Keratinocyte (primary cell): ENCODE data around the gene GATA1. TPM values are rescaled to one million over a fixed set of nuclear protein-coding genes. Genes with fewer than 3 reads are reported as not detected.

ENCODE experiments used
- DNase-seq: peaks from one replicate; pipeline ENCODE4 v3.0.0-alpha.2; 2011; ENCODE audit warnings: low read depth, missing footprints, low spot score
- FAIRE-seq: peaks from 2 replicates; lab custom pipeline; 2011; peaks lifted over from hg19 to GRCh38; lab: Jason Lieb, UNC
- H2AFZ ChIP-seq: 2 replicates; pipeline ENCODE4 v1.6.0; 2012; ENCODE audit warnings: low read length, control low read depth, inconsistent platforms; ENCODE audit not compliant: control insufficient read depth
- H3K27ac ChIP-seq: 2 replicates; pipeline ENCODE4 v1.5.1; 2011; ENCODE audit warnings: low read length; ENCODE audit not compliant: control insufficient read depth, insufficient read depth
- H3K27me3 ChIP-seq: 3 replicates; pipeline ENCODE4 v1.6.0; 2011; ENCODE audit warnings: low read length; ENCODE audit not compliant: control insufficient read depth, insufficient read depth; ENCODE audit errors: extremely low read depth
- H3K36me3 ChIP-seq, 2 experiments: 2 replicates in 1 of 2; 3 replicates in 1 of 2; pipeline ENCODE4 v1.5.1; 2011; ENCODE audit warnings: low read length in 2 of 2, mild to moderate bottlenecking in 1 of 2; ENCODE audit not compliant: control insufficient read depth in 2 of 2, insufficient read depth in 2 of 2; ENCODE audit errors: extremely low read depth in 1 of 2
- H3K4me1 ChIP-seq: 3 replicates; pipeline ENCODE4 v1.5.1; 2011; ENCODE audit warnings: low read length; ENCODE audit not compliant: control insufficient read depth, insufficient read depth; ENCODE audit errors: extremely low read depth
- H3K4me2 ChIP-seq: 3 replicates; pipeline ENCODE4 v1.6.0; 2011; ENCODE audit warnings: low read depth, low read length; ENCODE audit not compliant: control insufficient read depth, insufficient read depth; ENCODE audit errors: extremely low read depth
- H3K4me3 ChIP-seq, 3 experiments: fragments of 200-600 bp in 1 of 3; sonication (generic) in 1 of 3; 2 replicates in 2 of 3; 3 replicates in 1 of 3; pipeline ENCODE4 v1.5.1; 2011 to 2016; ENCODE audit warnings: low read length in 3 of 3, mild to moderate bottlenecking in 3 of 3, control low read depth in 2 of 3, inconsistent platforms in 1 of 3, low read depth in 1 of 3, mixed read lengths in 1 of 3, mixed run types in 1 of 3, moderate library complexity in 1 of 3; ENCODE audit not compliant: control insufficient read depth in 2 of 3, insufficient read depth in 2 of 3; ENCODE audit errors: extremely low read depth in 1 of 3
- H3K79me2 ChIP-seq: 2 replicates; pipeline ENCODE4 v1.6.0; 2012; ENCODE audit warnings: low read length; ENCODE audit not compliant: control insufficient read depth, insufficient read depth
- H3K9ac ChIP-seq: 3 replicates; pipeline ENCODE4 v1.6.0; 2011; ENCODE audit warnings: low read length; ENCODE audit not compliant: control insufficient read depth, insufficient read depth; ENCODE audit errors: extremely low read depth
- H3K9me1 ChIP-seq: 3 replicates; pipeline ENCODE4 v1.6.0; 2011; ENCODE audit warnings: low read length; ENCODE audit not compliant: control insufficient read depth, insufficient read depth; ENCODE audit errors: extremely low read depth
- H3K9me3 ChIP-seq: 2 replicates; pipeline ENCODE4 v1.5.1; 2012; ENCODE audit warnings: low read depth, low read length; ENCODE audit not compliant: control insufficient read depth
- H4K20me1 ChIP-seq: 3 replicates; pipeline ENCODE4 v1.6.0; 2011; ENCODE audit warnings: low read length; ENCODE audit not compliant: control insufficient read depth, insufficient read depth; ENCODE audit errors: extremely low read depth
- CTCF ChIP-seq, 3 experiments: IDR thresholded peaks in 1 of 3; conservative IDR thresholded peaks in 1 of 3; optimal IDR thresholded peaks in 1 of 3; 2 replicates in 2 of 3; 3 replicates in 1 of 3; pipeline versions ENCODE3 to v1.5.1; 2011; ENCODE audit warnings: low read length in 3 of 3, mild to moderate bottlenecking in 3 of 3, moderate library complexity in 2 of 3, control low read depth in 1 of 3, inconsistent platforms in 1 of 3; ENCODE audit not compliant: insufficient read depth in 2 of 3; ENCODE audit errors: extremely low read depth in 1 of 3
- EZH2 ChIP-seq: IDR thresholded peaks from one replicate; pipeline ENCODE4 v1.6.1; 2012; ENCODE audit warnings: inconsistent platforms, mild to moderate bottlenecking, low read length, moderate library complexity
- dilution Hi-C: fragments of 300-500 bp; cut with MboI; formaldehyde crosslinking; loops from one replicate; pipeline ENCODE4 v1.7.0; 2020; ENCODE audit warnings: low sequenced_read_pairs; ENCODE audit not compliant: extremely low pct_ligation_motif_present
- polyA plus RNA-seq, 5 experiments: library from polyadenylated mRNA; depleted of rRNA in 3 of 5; stranded (reverse) in 3 of 5; stranded (forward) in 1 of 5; unstranded in 1 of 5; fragments of >200 nt; gene quantifications; 1 replicate in 1 of 5; 2 replicates in 3 of 5; 3 replicates in 1 of 5; pipeline versions ENCODE4 v1.2.1 to v1.2.3, GENCODE V29; 2011 to 2012; ENCODE audit warnings: missing spikeins in 2 of 5, low read depth in 1 of 5, low replicate concordance in 1 of 5

GATA1 gene
- polyA plus RNA-seq, 1 donor (not counting 4 experiments of a cell fraction or from before 2014, with no cell fraction given) = not detected

GRCh38 chrX:48816014-48816810, 29.8 kb downstream of the GATA1 start:
- Histone ChIP-seq H3K9me1 (no peaks in the 10 kb centered on the region), H3K4me1 (no peaks in the 10 kb centered on the region), H3K4me3 (no peak overlapping the region), H4K20me1 (no peaks in the 10 kb centered on the region), H3K79me2 (no peaks in the 10 kb centered on the region), H3K27ac (no peak overlapping the region), H3K36me3 (peaks cover 0 to 5% of the 10 kb centered on the region in 2 experiments), H3K27me3 (no peaks in the 10 kb centered on the region), H2AFZ (no peak overlapping the region), H3K9me3 (no peaks in the 10 kb centered on the region), H3K9ac (no peak overlapping the region), H3K4me2 (no peak overlapping the region)
- dilution Hi-C loops = no loop called here
- FAIRE-seq (no peak), DNase-seq (no peak)
- TF ChIP-seq CTCF (optimal IDR thresholded peaks at IDR 0.05 in 1 of 3, IDR thresholded peaks at IDR 0.05 in 1 of 3, conservative IDR thresholded peaks at IDR 0.05 in 1 of 3; ENCODE audit: extremely low read depth in 1 of 3, insufficient read depth in 2 of 3, low read length in 3 of 3) (no peak), EZH2 (no peak)

GRCh38 chrX:48818098-48818497, 31.7 kb downstream of the GATA1 start:
- dilution Hi-C loops = no loop called here
- FAIRE-seq = no peak
- no peaks in the 10 kb centered on the region for H3K9me3 ChIP-seq

More at GRCh38 chrX:48818098-48818497, 31.7 kb downstream of the GATA1 start:
- Histone ChIP-seq H3K4me1 (no peaks in the 10 kb centered on the region), H3K9ac (no peak overlapping the region), H2AFZ (no peak overlapping the region), H3K4me3 (no peak overlapping the region), H3K4me2 (no peak overlapping the region), H3K79me2 (no peaks in the 10 kb centered on the region), H4K20me1 (no peaks in the 10 kb centered on the region), H3K27me3 (no peaks in the 10 kb centered on the region), H3K36me3 (peaks cover 0 to 5% of the 10 kb centered on the region in 2 experiments), H3K9me1 (no peaks in the 10 kb centered on the region), H3K27ac (no peak overlapping the region)
- no peak for DNase-seq
- TF ChIP-seq CTCF (optimal IDR thresholded peaks at IDR 0.05 in 1 of 3, IDR thresholded peaks at IDR 0.05 in 1 of 3, conservative IDR thresholded peaks at IDR 0.05 in 1 of 3; ENCODE audit: extremely low read depth in 1 of 3, insufficient read depth in 2 of 3, low read length in 3 of 3) = no peak
- no peak for TF ChIP-seq EZH2
